Measurements from ENCODE around the gene COMMD2. TPM values are rescaled to one million over a fixed set of nuclear protein-coding genes. Genes with fewer than 3 reads are reported as not detected.

COMMD2 gene
- total RNA-seq, 1 donor from 2014 or later = 56.8 TPM

DNA sequence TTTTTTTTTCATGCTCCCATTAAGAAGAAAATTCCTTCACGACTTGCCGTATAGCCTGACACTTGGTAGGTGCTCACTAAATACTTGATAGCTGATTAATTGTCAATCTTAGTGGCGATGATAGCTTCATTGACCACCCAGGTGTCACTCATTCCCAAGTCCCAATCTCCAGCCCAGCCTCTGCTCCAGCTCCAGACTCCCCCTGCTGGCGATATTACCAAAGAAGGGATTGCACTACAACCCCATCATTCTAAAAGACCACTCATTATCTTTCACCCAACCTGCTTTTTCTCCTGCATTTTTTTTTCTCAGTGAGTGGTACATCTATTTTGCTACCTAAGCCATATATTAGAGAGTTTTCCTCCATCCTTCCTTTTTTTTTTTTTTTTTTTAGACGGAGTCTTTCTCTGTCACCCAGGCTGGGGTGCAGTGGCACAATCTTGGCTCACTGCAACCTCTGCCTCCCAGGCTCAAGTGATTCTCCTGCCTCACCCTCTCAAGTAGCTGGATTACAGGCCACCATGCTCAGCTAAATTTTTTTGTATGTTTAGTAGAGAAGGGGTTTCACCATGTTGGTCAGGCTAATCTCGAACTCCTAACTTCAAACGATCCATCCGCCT, 19.5 kb upstream of the COMMD2 start:
- Mint-ChIP-seq H3K27ac (ENCODE audit: unreplicated experiment) (no peak overlapping the region), H3K4me3 (no peak overlapping the region), H3K9me3 (no peaks in the 10 kb centered on the region), H3K4me1 (peaks cover 4% of the 10 kb centered on the region), H3K27me3 (ENCODE audit: low read depth) (no peaks in the 10 kb centered on the region), H3K36me3 (ENCODE audit: low read depth) (no peaks in the 10 kb centered on the region)
- TF ChIP-seq, protein P1, sequence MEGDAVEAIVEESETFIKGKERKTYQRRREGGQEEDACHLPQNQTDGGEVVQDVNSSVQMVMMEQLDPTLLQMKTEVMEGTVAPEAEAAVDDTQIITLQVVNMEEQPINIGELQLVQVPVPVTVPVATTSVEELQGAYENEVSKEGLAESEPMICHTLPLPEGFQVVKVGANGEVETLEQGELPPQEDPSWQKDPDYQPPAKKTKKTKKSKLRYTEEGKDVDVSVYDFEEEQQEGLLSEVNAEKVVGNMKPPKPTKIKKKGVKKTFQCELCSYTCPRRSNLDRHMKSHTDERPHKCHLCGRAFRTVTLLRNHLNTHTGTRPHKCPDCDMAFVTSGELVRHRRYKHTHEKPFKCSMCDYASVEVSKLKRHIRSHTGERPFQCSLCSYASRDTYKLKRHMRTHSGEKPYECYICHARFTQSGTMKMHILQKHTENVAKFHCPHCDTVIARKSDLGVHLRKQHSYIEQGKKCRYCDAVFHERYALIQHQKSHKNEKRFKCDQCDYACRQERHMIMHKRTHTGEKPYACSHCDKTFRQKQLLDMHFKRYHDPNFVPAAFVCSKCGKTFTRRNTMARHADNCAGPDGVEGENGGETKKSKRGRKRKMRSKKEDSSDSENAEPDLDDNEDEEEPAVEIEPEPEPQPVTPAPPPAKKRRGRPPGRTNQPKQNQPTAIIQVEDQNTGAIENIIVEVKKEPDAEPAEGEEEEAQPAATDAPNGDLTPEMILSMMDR (conservative IDR thresholded peaks at IDR 0.05) = peak; percentile 75
- DNase-seq (ENCODE audit: low read depth, low spot score) = peak; percentile 71

DNA sequence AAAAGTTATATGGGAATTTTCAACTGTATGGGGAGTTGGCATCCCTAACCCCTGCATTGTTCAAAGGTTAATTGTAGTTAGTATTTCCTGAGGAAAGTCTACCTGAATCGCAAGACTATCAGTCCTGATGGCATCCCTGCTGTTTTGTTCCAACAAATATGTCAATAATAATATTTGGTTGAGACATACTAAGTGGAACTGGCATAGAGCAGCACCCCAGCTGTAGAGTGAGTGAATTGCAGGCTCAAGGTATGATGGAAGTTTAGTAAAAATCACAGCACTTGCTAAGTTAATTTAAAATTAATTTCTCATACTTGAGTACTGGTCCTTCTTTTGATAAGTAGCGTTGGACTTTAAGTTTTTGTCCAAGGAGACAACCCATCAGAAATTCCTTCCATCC, 18.0 kb upstream of the COMMD2 start:
- H3K4me1 Mint-ChIP-seq = peaks cover 4% of the 10 kb centered on the region
- no peak for DNase-seq (ENCODE audit: low read depth, low spot score)
- no peaks in the 10 kb centered on the region for H3K9me3 Mint-ChIP-seq
- TF ChIP-seq, protein P1 (conservative IDR thresholded peaks at IDR 0.05) = no peak
- peaks cover 10% of the 10 kb centered on the region for H3K27me3 Mint-ChIP-seq (ENCODE audit: low read depth)
- no peak overlapping the region for H3K27ac Mint-ChIP-seq (ENCODE audit: unreplicated experiment)
- H3K36me3 Mint-ChIP-seq (ENCODE audit: low read depth) = no peaks in the 10 kb centered on the region
- no peak overlapping the region for H3K4me3 Mint-ChIP-seq

DNA sequence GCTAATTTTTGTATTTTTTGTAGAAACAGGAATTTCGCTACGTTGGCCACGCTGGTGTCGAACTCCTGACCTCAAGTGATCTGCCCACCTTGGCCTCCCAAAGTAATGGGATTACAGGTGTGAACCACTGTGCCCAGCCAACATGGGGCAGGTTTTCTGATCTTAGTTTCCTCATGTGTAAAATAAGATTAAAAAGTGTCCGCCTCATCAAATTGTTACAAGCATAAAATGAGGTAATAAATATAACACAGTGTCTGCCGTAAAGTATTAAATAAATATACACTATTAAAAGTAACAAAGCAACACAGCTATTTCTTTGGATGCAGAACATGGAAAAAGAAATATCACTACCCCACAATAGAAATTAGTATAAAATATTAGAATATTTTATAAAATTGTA, 16.4 kb upstream of the COMMD2 start:
- TF ChIP-seq, protein P1 (conservative IDR thresholded peaks at IDR 0.05) = no peak
- Mint-ChIP-seq H3K36me3 (ENCODE audit: low read depth) (no peaks in the 10 kb centered on the region), H3K27me3 (ENCODE audit: low read depth) (peaks cover 18% of the 10 kb centered on the region), H3K9me3 (no peaks in the 10 kb centered on the region), H3K4me1 (peaks cover 4% of the 10 kb centered on the region), H3K4me3 (no peak overlapping the region), H3K27ac (ENCODE audit: unreplicated experiment) (no peak overlapping the region)
- DNase-seq (ENCODE audit: low read depth, low spot score) = no peak

DNA sequence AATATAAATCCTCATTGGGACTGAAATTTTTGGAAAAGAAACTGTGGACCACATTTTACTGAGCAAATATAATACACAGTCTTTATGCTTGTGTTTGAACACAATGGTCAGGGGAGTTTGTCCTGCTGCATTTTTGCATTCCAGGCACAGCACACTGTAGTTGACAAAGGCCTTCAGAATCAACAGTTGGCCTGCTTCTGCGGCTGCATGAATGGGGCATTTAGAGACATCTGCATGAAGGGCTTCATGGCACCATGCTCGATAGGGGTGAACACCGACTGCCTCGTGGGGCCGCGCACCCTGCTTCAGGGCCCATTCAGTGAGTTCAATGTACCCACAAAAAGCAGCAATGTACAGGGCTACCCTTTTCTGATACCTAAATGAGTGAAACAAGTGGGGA, 15.4 kb upstream of the COMMD2 start:
- Mint-ChIP-seq H3K4me1 (peaks cover 4% of the 10 kb centered on the region), H3K4me3 (no peak overlapping the region), H3K27me3 (ENCODE audit: low read depth) (peaks cover 18% of the 10 kb centered on the region), H3K27ac (ENCODE audit: unreplicated experiment) (peak overlapping the region; percentile 86), H3K36me3 (ENCODE audit: low read depth) (no peaks in the 10 kb centered on the region), H3K9me3 (no peaks in the 10 kb centered on the region)
- TF ChIP-seq, protein P1 (conservative IDR thresholded peaks at IDR 0.05) = no peak
- no peak for DNase-seq (ENCODE audit: low read depth, low spot score)

DNA sequence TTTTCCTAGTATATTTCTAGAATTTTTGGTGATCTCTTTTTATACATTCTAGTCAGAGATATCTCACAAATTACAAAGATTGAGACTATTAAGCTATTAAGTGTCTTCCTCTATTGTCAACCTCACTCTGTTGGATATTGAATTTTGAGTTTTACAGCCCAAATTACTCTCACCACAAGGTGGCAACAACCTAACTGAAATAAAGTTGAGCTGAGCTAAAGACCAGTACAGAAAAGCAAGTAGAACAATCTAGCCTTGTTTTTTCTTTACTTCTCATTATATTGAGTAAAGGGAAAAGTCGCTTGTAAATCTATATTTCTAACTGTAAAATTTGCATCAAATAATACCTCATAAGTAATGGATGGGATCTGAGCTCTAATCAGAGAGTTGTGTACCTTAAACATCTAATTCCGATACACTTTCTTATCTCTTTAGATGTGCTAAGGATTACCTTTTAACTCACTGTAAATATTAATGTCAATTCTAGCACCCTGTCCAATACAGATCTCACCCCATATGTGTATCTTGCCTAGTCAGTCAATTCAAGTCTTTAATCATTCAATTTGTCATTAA, 13.6 kb upstream of the COMMD2 start:
- Mint-ChIP-seq H3K4me1 (peaks cover 4% of the 10 kb centered on the region), H3K9me3 (no peaks in the 10 kb centered on the region), H3K27ac (ENCODE audit: unreplicated experiment) (no peak overlapping the region), H3K36me3 (ENCODE audit: low read depth) (no peaks in the 10 kb centered on the region), H3K4me3 (no peak overlapping the region), H3K27me3 (ENCODE audit: low read depth) (peaks cover 18% of the 10 kb centered on the region)
- DNase-seq (ENCODE audit: low read depth, low spot score) = no peak
- TF ChIP-seq, protein P1 (conservative IDR thresholded peaks at IDR 0.05) = peak; percentile 69
